HCT116 (cell line): ENCODE measurements around the gene EWSR1. TPM values are rescaled to one million over a fixed set of nuclear protein-coding genes. Genes with fewer than 3 reads are reported as not detected.
A peak's percentile ranks its signal among the peaks of the same experiment; 100 is the strongest.
"Not testable (repeated sequence)": the region's sequence is repeated elsewhere in the genome, so short reads cannot be mapped to it uniquely, and the experiment has no call there.

ENCODE experiments used
- ATAC-seq: fragments of 200-7000 bp; cut with Tn5 transposase; 2 replicates; pipeline ENCODE4 v1.9.1; 2020; ENCODE audit warnings: mild to moderate bottlenecking, moderate library complexity
- BruUV-seq: library from RNA; stranded (reverse); fragments of 400-500 nt; replicated peaks from 2 replicates; lab custom pipeline; 2021; lab: Mats Ljungman, UMichigan
- CTCF ChIA-PET: fragments of 300-600 bp; sonication (Branson Sonifier 250); formaldehyde crosslinking; loops from one replicate; lab custom pipeline; 2021; ENCODE audit warnings: antibody characterized with exemption; lab: Charles Lee
- POLR2A ChIA-PET: fragments of 300-600, 350-600 bp; sonication (Branson Sonifier 250); formaldehyde crosslinking; loops from one replicate; lab custom pipeline; 2021; ENCODE audit warnings: antibody characterized with exemption; lab: Charles Lee
- RAD21 ChIA-PET, 2 experiments: fragments of 300-600 bp; sonication (Branson Sonifier 250); formaldehyde crosslinking; loops; one replicate each; lab custom pipeline; 2023; ENCODE audit warnings: low total read pairs in 2 of 2; ENCODE audit not compliant: uncharacterized antibody in 2 of 2, unreplicated experiment in 2 of 2, low non-redundant PET in 1 of 2; lab: Charles Lee
- DNase-seq: peaks from one replicate; pipeline ENCODE4 v3.0.0-alpha.2; 2010; ENCODE audit warnings: low read depth, low spot score
- H2AFZ ChIP-seq: fragments of 200-600 bp; shearing (Covaris generic), sonication (generic); 2 replicates; pipeline ENCODE4 v1.6.1; 2017; ENCODE audit warnings: low read depth, mixed run types, mixed read lengths, antibody characterized with exemption, low read length; ENCODE audit not compliant: poor library complexity, severe bottlenecking
- H3K27ac ChIP-seq: 2 replicates; pipeline ENCODE4 v1.5.1; 2012; ENCODE audit warnings: low read depth, low read length
- H3K27me3 ChIP-seq: fragments of 200-600 bp; sonication (generic); 2 replicates; pipeline ENCODE4 v1.6.1; 2016; ENCODE audit warnings: mixed run types, low read length, mixed read lengths; ENCODE audit not compliant: insufficient read depth
- H3K36me3 ChIP-seq, 2 experiments: fragments of 200-500 bp in 1 of 2; fragments of 200-600 bp in 1 of 2; sonication (Bioruptor generic) in 1 of 2; sonication (generic) in 1 of 2; 2 replicates each; pipeline versions ENCODE4 v1.5.1 to v1.6.1; 2014 to 2016; ENCODE audit warnings: low read length in 2 of 2, inconsistent platforms in 1 of 2, mixed read lengths in 1 of 2, mixed run types in 1 of 2; ENCODE audit not compliant: insufficient read depth in 2 of 2, control insufficient read depth in 1 of 2
- H3K4me1 ChIP-seq, 2 experiments: fragments of 200-600 bp in 1 of 2; sonication (generic) in 1 of 2; 2 replicates each; pipeline versions ENCODE4 v1.5.1 to v1.6.1; 2012 to 2017; ENCODE audit warnings: low read length in 2 of 2, inconsistent platforms in 1 of 2, mild to moderate bottlenecking in 1 of 2, mixed read lengths in 1 of 2, mixed run types in 1 of 2, moderate library complexity in 1 of 2; ENCODE audit not compliant: insufficient read depth in 2 of 2, control insufficient read depth in 1 of 2
- H3K4me2 ChIP-seq: fragments of 200-600 bp; sonication (generic); 2 replicates; pipeline ENCODE4 v1.6.1; 2017; ENCODE audit warnings: mixed run types, low read length, mixed read lengths
- H3K4me3 ChIP-seq, 2 experiments: fragments of 200-600 bp in 1 of 2; sonication (generic) in 1 of 2; replicated peaks in 1 of 2; 2 replicates each; pipeline ENCODE4 v1.5.1; 2011 to 2016; ENCODE audit warnings: low read length in 2 of 2, control low read depth in 1 of 2, low read depth in 1 of 2, mild to moderate bottlenecking in 1 of 2, mixed read lengths in 1 of 2, mixed run types in 1 of 2
- H3K79me2 ChIP-seq: fragments of 200-600 bp; sonication (generic); 2 replicates; pipeline ENCODE4 v1.6.1; 2017; ENCODE audit warnings: mild to moderate bottlenecking, mixed run types, low read length, moderate library complexity, mixed read lengths; ENCODE audit not compliant: insufficient read depth
- H3K9ac ChIP-seq: fragments of 200-600 bp; sonication (generic); 2 replicates; pipeline ENCODE4 v1.6.1; 2016; ENCODE audit warnings: low read length, mixed read lengths
- H3K9me2 ChIP-seq: fragments of 200-600 bp; sonication (generic), shearing (Covaris generic); 2 replicates; pipeline ENCODE4 v1.6.1; 2017; ENCODE audit warnings: mixed run types, mild to moderate bottlenecking, moderate library complexity; ENCODE audit not compliant: insufficient read depth
- H3K9me3 ChIP-seq, 2 experiments: fragments of 200-500 bp in 1 of 2; fragments of 200-600 bp in 1 of 2; sonication (Bioruptor generic) in 1 of 2; sonication (generic) in 1 of 2; 2 replicates each; pipeline ENCODE4 v1.6.1; 2014 to 2017; ENCODE audit warnings: low read length in 2 of 2, mixed read lengths in 2 of 2, inconsistent platforms in 1 of 2, low read depth in 1 of 2, mild to moderate bottlenecking in 1 of 2, mixed run types in 1 of 2, moderate library complexity in 1 of 2; ENCODE audit not compliant: control insufficient read depth in 1 of 2, insufficient read depth in 1 of 2
- H4K20me1 ChIP-seq: fragments of 200-600 bp; sonication (generic), shearing (Covaris generic); 2 replicates; pipeline ENCODE4 v1.6.1; 2017; ENCODE audit warnings: mixed run types, mild to moderate bottlenecking, moderate library complexity; ENCODE audit not compliant: insufficient read depth
- ATF3 ChIP-seq: IDR thresholded peaks from 2 replicates; pipeline ENCODE4 v1.6.1; 2012
- CBX3 ChIP-seq: IDR thresholded peaks from 2 replicates; pipeline ENCODE4 v1.6.1; 2012; ENCODE audit warnings: low read depth
- CEBPB ChIP-seq: IDR thresholded peaks from 2 replicates; pipeline ENCODE4 v1.6.1; 2012; ENCODE audit warnings: low read depth
- ELF1 ChIP-seq: IDR thresholded peaks from 2 replicates; pipeline ENCODE4 v1.6.1; 2012; ENCODE audit warnings: low read depth, borderline replicate concordance
- MAX ChIP-seq: IDR thresholded peaks from 2 replicates; pipeline ENCODE4 v1.6.1; 2012
- POLR2A ChIP-seq: IDR thresholded peaks from 2 replicates; pipeline ENCODE4 v1.7.0; 2011; ENCODE audit warnings: borderline replicate concordance; ENCODE audit not compliant: insufficient read depth, insufficient read length; ENCODE audit errors: extremely low read depth
- POLR2AphosphoS5 ChIP-seq: IDR thresholded peaks from 2 replicates; pipeline ENCODE4 v1.6.1; 2011; ENCODE audit warnings: mild to moderate bottlenecking, low read depth, low read length, moderate library complexity
- RAD21 ChIP-seq: IDR thresholded peaks from 2 replicates; pipeline ENCODE4 v1.6.1; 2012; ENCODE audit warnings: low read depth, mild to moderate bottlenecking
- REST ChIP-seq: IDR thresholded peaks from 2 replicates; pipeline ENCODE4 v1.6.1; 2012; ENCODE audit warnings: low read depth
- SIN3A ChIP-seq: IDR thresholded peaks from 2 replicates; pipeline ENCODE4 v1.6.1; 2012; ENCODE audit warnings: low read depth
- SP1 ChIP-seq: IDR thresholded peaks from 2 replicates; pipeline ENCODE4 v1.6.1; 2012; ENCODE audit warnings: low read depth
- YY1 ChIP-seq: IDR thresholded peaks from 2 replicates; pipeline ENCODE4 v1.6.1; 2011; ENCODE audit warnings: low read length, low read depth, moderate library complexity, mild to moderate bottlenecking; ENCODE audit not compliant: insufficient replicate concordance; ENCODE audit errors: extremely low read depth
- ZFX ChIP-seq: fragments of 450-650 bp; IDR thresholded peaks from 2 replicates; pipeline ENCODE4 v1.6.1; 2017
- ZNF274 ChIP-seq: fragments of 200-500 bp; sonication (Bioruptor generic); IDR thresholded peaks from 2 replicates; pipeline ENCODE4 v1.6.1; 2014; ENCODE audit warnings: mild to moderate bottlenecking, low read depth, low read length, inconsistent platforms
- intact Hi-C: fragments of 100-400 bp; cut with micrococcal nuclease; formaldehyde crosslinking; loops from 2 replicates; pipeline ENCODE4 v1.10.0; 2022
- total RNA-seq: library from RNA; stranded (reverse); gene quantifications from one replicate; pipeline ENCODE4 v1.2.1, GENCODE V29; 2021; ENCODE audit not compliant: unreplicated experiment

EWSR1 gene
- total RNA-seq, 1 experiment from 2014 or later: 335 TPM

GRCh38 chr22:29267858-29268510 lies at the start of gene EWSR1, which contains the start of gene RHBDD3 (continued):
- TF ChIP-seq REST (no peak), ZNF274 (no peak), SIN3A (peak; percentile 55; the same call in 1 of the 2 replicates), CEBPB (no peak), ZFX (no peak), POLR2A (peak; percentile 73)
- TF ChIP-seq, all 23 proteins: peak for 8

- H3K27ac ChIP-seq: no peak overlapping the region
- no peaks in the 10 kb centered on the region for H3K27me3 ChIP-seq
- no peaks in the 10 kb centered on the region for H3K9me2 ChIP-seq
- BruUV-seq: no TSS peak
- ATAC-seq: no peak
- no peaks in the 10 kb centered on the region for H3K9me3 ChIP-seq
- H3K4me2 ChIP-seq: no peak overlapping the region
- POLR2A ChIA-PET: interaction anchor here (0.6 kb wide), 1 partner anchor 352 kb away, joined by 3 read pairs; no protein-coding TSS in a partner anchor
- H3K79me2 ChIP-seq: no peaks in the 10 kb centered on the region
- H3K4me1 ChIP-seq: no peaks in the 10 kb centered on the region
- no peaks in the 10 kb centered on the region for H3K36me3 ChIP-seq
- H2AFZ ChIP-seq: no peak overlapping the region
- no peak for DNase-seq
- CTCF ChIA-PET: no interaction called here
- TF ChIP-seq ZFX (no peak), CEBPB (no peak), ELF1 (no peak), CBX3 (no peak), SIN3A (no peak), RAD21 (no peak), SP1 (no peak), YY1 (no peak), ATF3 (no peak), MAX (no peak), POLR2AphosphoS5 (no peak), POLR2A (no peak)
- TF ChIP-seq, all 23 proteins: peak for 0
- Histone ChIP-seq H4K20me1 (no peaks in the 10 kb centered on the region), H3K4me3 (no peak overlapping the region), H3K9ac (no peak overlapping the region)
- RAD21 ChIA-PET: no interaction called here
- intact Hi-C loops: no loop called here
Observed at GRCh38 chr22:29218758-29219408, 49.2 kb upstream of the EWSR1 start.

- H3K9ac ChIP-seq, H3K9me2 ChIP-seq, BruUV-seq, DNase-seq, H3K36me3 ChIP-seq, H3K27me3 ChIP-seq, H3K79me2 ChIP-seq, H4K20me1 ChIP-seq, ATAC-seq, H3K27ac ChIP-seq, H3K4me3 ChIP-seq, H3K9me3 ChIP-seq, intact Hi-C loops, H2AFZ ChIP-seq, RAD21 ChIA-PET, CTCF ChIA-PET, H3K4me2 ChIP-seq, H3K4me1 ChIP-seq: not testable (repeated sequence)
- POLR2A ChIA-PET: interaction anchor here (0.6 kb wide), 1 partner anchor 353 kb away, joined by 3 read pairs; no protein-coding TSS in a partner anchor
Observed at GRCh38 chr22:29219409-29219782, 48.7 kb upstream of the EWSR1 start.
